ENCODE data around the gene SRBD1.

Gene SRBD1

DNA sequence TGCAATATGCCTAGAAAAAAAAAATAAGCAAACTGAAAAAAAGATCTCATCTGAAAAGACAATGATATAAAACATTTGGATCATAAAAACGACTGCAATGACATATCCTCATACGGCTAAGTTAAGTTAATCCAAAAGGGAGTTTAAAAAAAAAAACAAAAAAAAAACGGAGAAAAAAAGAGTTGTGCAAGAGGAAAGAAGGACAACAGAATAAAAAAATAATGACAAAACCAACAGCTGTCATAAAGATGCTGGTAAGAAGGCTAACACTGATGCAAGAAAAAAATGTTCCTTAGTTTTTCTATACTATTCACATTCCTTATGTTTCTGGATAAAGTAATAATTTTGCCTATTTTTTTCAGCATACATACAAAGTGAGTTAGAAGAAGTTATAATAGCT is 192.5 kb downstream of the SRBD1 start:
- no peak for DNase-seq (ENCODE audit: low spot score)

DNA sequence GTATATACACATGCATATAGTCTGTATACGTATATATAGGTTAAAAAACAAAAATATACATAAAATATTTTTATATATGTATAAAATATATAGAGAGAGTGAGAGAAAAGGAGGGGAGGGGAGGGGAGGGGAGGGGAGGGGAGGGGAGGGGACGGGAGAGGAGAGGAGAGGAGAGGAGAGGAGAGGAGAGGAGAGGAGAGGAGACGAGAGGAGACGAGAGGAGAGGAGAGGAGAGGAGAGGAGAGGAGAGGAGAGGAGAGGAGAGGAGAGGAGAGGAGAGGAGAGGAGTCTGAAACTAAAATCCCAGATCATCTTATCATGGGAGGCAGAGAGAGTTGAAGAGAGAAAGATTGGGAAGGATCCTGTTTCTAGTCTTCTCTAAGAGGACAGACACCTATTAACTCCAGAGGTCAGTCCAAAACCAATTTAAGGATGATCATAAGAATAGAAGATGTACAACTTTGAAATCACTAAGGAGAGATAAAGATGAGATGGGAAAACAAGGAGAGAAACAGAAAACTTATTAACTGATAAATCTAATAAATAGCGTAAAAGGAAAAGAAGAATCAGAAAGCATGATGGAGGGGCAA is 195.4 kb downstream of the SRBD1 start:
- no peak for DNase-seq (ENCODE audit: low spot score)

DNA sequence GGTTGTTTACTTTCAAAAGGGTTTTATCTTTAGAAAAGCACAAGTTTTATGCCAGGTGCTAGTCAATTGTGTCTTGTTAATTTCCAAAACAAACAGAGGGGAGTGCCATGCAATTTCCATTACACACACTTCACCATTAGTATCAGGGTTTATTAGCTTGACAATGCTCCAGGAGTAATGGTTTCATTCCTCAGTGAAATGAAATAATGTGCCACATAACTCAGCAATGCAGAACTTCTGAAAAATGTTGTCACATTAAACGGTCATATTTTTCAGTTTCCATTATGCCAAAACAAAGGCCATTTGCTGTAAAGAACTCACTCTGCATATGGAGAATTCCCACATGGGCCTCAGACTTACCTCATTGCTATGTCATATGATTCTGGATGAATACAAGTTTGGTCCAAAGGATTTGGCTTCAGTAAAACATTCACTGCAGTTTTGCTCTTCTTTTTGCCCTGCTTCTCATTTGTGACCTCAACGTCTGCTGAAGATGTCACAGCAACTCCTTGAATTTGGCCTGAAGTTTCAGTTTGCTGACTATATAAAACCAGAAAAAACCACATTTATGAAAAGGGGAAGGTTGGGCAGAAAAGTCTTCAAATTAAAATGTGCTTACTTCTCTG is 198.2 kb downstream of the SRBD1 start:
- no peak for DNase-seq (ENCODE audit: low spot score)

DNA sequence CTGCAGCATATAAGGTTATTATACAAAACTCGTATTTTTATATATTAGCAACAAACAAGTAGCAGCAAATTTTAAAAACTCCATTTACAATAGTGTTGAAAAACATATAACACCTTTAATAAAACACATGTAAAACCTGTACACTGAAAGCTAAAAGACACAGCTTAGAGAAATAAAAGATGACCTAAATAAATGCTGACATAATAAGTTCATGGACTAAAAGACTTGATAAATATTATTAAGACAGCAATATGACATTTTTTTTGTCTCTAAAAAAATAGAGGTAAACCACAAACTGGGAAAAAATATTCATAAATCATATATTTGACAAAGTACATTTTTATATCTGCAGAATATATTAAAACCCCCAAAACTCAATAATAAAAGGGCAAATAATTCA is 201.4 kb downstream of the SRBD1 start:
- DNase-seq (ENCODE audit: low spot score), result no peak

DNA sequence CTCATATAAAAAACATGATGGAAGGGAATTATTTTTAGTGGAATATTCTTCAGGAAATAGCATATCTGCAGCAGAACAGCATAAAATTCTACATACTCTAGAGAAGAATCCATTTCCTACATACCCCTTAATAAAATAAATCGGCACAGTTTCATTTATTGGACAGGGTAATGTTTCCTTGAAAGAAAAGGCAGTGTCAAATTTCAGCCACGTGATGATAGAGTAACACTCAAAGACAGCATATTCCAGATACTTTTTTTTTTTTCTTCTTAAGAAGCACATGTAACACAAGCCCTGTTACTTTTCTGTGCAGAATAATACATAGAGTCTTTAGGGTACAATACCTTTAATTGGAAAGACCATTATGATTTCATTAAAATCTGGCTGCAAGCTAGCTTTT is 204.4 kb downstream of the SRBD1 start:
- DNase-seq (ENCODE audit: low spot score), result no peak

DNA sequence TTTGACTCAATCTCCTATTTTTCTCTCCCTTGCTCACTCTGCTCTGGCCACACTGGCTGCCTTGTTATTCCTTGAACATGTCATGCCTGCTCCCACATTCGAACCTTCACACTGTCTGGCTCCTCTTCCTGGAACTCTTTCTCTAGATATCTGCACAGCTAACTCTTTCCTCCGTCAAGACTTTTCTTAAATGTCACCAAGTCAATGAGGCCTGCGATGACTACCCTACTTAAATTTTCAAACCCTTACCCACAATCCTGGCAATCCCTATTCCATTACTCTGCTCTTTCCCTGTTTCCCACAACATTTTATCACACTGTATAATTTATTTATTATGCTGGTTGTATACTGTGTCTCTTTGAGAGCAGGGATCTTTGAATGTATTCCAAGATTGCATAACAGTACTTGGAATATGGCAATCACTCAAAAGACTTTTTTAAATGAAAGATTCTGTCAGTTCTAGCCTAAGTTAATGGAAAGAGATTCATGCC is 206.2 kb downstream of the SRBD1 start:
- no peak for DNase-seq (ENCODE audit: low spot score)

DNA sequence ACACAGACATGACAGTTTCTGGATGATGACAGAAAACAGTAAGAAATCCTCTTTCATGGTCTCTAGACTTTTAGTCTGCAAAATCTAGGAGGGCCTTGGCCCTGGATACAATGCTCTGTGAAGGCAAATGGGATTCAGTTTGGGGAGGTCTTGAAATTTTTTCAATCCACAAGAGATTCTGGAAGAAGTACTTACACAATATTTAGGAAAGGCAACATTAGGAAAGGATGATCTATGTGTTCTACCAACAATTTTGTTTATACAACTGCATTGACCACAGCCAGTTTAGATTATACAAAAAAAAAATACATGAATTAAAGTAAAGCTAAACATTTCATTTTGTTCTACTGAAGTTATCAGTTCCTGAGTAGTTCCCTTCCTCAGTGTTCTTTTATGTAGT is 208.0 kb downstream of the SRBD1 start:
- DNase-seq (ENCODE audit: low spot score), result no peak

DNA sequence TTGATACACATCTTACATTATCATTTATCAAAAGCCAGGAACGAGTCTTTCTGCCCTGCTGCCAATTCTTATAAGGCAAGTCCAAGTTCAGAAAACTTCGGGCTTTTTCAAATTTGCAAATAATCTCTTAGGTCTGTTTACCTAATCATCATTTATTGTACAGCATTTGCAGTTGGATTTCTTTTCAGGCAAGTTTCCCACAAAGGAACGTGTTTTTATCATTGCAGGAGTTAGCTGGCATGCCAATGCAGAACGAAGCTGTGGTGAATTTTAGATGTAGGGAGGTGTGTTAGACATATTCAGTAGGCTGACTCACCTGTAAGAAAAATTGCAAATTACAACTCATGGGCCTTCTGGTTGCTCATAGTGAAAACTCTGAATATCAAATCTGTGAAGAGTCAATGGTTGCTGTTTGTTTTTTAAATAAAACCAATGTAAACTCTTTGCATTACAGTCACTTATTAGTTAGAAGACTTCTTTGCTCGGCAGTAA is 209.6 kb downstream of the SRBD1 start:
- no peak for DNase-seq (ENCODE audit: low spot score)

DNA sequence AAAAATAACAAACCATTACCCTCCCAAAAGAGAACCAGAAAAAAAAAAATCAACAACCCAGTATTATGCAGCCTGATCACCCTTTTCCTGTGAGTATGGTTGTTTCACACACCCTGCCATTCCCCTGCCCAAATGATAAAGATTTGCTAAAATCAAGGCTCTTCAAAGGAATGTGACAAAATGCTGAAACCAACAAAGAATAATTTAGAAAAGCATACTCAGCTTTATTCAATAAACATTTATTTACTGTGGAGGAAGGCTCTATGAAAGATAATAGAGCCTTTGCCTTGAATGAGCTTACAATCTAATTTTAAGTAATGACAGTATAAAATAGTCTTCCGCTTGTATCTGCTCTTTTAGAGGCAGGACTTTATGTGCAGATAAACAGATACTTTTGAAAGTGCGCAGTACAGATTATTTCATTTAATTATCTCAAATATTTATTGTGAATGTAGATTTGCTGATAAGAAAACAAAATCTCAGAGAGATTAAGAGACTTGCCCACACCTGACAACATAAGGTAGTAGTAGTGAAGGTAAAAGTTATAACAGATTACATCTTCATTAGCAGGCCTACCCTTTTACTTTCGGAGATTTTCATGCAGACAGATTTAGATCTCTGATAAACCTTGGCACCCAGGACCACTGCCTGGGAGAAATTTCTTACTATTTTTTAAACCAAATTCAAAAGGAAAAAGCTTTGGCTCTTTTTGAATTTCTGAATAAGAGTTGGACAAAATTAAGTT is 211.9 kb downstream of the SRBD1 start:
- no peak for DNase-seq (ENCODE audit: low spot score)

DNA sequence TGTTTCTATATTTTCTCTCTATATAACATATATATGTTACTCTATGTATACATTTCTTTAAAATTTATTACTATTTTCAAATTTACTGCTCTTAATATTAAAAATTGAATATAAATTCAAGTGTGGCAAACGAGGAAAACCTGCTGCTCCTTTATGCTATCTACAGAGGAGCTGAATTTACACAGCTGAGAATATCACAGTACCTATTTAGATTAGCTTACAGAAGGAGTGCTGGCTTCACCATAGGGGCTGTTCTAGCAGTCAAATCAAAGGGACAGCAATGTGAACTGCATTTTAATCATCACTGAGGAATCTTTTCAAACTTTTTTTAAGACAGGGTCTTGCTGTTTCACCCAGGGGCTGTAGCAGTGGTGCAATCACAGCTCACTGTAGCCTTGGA is 213.8 kb downstream of the SRBD1 start:
- DNase-seq (ENCODE audit: low spot score), result no peak

DNA sequence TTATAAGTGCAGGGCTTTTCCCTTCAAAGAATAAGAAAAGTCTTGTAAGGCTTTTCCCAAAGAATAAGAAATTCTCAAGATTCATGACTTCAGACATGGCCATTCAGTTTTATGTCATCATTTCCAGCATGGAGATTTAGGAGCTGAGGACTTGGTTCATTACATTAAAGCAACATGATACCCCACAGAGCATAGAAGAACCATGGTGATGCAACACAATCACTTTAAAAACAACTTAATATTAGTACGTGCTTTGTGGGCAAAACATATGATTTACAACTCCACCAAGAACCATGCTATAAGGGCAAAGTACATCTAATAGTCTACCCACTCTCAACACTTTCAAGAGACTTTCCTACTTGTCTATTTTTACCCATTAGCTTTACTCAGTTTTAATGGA is 214.4 kb downstream of the SRBD1 start:
- DNase-seq (ENCODE audit: low spot score), result no peak

DNA sequence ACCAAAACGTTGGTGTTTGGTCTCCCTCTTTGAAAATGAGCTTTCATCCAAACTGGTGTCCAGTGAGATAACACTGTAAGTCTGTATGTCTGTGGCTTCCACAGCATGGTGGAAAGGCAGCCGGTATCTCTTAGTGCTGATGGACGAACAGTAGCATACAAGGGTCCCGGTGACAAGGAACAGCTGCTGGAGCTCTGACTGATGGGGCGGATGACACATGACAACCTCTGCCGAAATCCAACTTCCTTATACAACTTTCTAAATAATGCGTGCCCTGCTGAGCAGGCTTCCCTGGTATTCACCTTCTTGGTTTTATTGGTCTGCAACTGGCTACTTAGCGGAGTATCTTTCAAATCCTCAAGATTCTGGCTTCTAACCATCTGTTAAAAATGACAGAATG is 216.2 kb downstream of the SRBD1 start:
- no peak for DNase-seq (ENCODE audit: low spot score)

DNA sequence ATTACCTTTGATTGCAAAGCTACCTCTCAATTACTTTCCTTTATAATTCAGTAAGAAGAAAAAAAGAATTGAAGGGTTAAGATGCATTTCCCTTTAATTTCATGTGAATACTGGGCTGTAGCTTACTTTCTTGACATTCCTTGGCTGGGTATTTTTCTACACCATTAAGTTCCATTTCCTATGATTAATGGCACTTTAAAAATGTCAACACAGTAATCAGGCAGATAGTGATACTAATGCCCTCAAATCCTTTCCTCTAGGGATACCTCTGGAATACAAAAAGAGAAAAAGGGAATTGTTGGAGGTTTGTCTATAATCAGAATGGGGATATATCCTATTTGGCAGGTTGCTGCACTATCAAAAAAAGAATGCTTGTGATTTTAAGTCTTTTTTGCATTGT is 216.9 kb downstream of the SRBD1 start:
- no peak for DNase-seq (ENCODE audit: low spot score)

DNA sequence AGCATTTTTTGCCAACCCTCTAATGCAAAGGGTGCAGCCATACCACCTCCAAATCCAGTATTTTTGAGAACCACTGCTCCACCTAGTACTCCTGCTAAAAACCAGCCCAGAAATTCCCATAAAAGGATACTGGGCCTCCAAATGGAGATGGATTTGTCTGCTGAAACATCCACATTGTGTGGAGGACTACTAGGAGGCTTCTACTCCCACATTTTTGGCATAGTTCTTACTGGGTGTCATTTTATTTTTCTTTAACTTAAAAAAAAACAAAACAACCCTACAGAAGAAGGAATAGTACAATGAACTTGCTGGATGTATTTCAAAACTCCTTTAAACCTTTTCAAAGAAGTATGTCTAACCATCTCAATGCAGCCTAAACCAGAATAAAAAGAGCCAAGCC is 219.2 kb downstream of the SRBD1 start:
- DNase-seq (ENCODE audit: low spot score), result no peak

DNA sequence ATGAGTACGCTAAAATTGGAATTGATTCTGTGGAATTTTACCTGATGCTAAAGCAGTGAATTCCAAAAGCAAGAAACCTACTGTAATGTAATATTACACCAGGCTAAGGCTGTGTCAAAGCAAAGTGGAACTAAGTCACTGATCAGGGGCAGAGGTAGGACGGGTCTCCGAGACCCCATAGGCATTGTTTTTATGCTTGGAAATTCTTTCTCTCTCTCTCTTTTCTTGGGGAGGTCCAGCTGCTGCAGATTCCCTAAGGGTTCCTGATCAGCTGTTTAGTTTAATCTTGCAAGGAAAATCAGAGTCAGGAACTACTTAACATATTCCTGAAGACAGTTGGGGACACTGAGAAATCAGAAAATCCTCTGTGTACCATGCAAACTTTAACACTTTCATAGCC is 220.2 kb downstream of the SRBD1 start:
- no peak for DNase-seq (ENCODE audit: low spot score)

DNA sequence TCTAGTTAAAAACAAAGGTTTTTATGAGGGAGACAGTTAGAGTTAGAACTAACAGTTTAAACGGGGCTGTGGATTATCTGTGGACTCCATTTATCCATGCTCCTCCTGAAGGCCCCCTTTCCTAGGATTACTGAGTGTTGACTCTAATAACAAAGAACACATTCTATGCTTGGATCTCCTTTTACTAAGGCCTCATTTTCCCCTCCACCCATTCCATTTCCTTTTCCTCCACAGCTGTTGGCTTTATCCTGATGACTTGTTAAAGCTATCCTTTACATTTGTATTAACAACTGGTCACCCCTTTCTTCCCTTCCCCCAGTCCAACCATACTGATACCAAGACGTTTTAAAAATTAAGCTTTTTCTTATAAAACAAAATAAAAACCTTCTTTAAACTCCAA is 220.6 kb downstream of the SRBD1 start:
- no peak for DNase-seq (ENCODE audit: low spot score)

DNA sequence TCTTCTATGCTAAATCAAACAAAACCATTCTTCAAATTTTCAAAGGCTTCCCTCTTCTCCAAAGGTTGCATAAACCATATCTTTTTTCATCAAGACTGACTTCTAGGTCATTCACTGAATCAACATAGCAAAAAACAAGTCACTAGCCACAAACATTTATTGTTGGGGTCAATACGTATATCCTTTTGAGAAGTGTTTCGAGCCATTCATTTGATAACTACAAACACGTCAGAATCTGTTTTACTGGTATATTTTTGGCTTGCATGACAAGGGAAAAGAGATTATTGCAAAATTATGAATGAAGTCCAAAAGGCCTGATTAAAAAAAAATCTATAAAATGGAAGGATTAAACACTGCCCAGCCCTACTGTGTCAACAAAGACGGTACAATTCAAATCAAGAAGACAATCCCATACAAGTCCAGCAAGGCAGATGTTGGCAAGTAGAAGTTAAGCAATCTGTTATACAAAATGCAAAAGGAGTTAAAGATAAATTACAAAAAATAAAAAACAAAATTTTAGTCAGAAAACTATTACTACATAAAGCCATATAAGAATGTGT is 222.4 kb downstream of the SRBD1 start:
- no peak for DNase-seq (ENCODE audit: low spot score)

DNA sequence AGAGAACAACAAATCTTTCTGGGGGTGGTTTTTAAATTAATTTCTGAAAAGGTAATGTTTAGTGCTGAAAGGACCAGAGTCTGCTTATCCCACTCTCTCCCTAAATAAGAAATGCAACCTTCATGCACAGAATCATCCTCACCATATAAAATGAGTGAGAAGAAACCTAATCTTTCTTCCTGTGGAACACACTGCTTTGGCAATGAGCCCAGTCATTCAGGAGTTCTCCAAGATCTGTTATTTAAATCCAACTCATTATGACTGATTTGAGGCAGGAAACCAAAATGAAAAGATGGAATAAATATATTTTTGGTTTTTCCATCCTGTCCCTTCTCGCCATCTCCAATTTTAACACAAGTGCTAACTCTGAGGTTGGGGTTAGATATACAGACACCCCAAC is 228.3 kb downstream of the SRBD1 start:
- no peak for DNase-seq (ENCODE audit: low spot score)

DNA sequence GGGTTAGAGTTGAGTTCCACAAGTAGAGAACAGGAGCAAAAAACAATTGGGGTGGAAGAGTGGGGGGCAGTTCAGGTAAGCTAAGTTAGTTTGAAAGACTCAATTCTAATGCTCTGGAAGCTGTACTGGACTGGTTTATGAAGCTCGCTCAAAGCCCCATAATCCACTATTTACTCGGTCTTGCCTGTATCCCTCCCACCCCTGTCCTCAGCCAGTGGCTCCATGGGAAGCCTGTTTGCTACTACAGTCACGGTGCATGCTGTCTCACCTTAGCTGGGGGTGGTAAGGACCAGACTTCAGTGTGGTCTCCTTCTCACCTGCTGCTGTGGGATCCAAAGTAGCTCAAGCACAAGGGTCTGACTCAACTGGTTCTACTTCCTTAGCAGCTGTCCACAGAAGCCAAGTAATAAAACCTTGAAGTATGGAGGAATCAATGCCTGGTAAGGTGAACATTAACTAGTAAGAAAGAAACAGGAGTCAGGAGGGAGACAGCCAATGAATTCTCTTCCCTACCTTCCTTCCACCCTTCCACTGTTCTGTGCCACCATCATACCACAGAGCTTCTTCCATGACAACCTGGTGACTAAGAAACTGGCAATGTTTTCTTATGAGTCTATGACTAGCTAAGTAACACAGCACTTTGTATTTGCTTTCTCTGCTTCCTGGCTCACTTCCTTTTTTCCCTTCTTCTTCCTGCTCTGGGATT is 230.8 kb downstream of the SRBD1 start:
- DNase-seq (ENCODE audit: low spot score), result no peak

DNA sequence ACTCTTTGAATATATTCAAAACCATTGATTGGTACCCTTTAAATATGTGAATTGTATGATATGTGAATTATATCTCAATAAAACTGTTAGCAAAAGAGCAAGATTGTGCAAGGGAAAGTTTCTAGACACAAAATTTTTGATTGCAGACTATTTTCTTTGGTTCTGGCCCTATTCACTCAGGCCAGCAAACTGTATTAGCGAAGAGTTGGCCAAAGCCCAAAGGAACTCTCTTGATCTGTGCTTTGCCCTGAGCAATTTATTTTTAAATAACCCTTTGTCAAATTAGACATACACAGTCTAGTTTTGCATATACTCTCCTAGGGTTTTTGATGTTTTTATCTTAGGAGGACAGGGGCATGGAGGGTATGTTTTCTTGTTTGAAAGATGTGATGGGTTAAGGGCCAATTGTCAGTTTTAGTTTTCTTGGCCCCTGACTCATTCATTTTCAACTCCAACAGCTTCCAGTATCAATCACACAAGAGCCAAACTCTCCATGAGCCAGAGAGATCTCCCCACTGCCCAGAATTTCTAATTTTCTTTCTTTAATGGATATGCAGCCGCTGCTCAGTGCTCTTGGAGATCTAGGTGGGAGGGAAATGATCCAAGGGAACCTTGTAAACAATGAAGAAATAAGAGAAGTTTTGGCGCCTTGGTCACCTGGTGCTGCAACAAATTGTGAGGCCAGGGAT is 231.5 kb downstream of the SRBD1 start:
- DNase-seq (ENCODE audit: low spot score), result no peak

DNA sequence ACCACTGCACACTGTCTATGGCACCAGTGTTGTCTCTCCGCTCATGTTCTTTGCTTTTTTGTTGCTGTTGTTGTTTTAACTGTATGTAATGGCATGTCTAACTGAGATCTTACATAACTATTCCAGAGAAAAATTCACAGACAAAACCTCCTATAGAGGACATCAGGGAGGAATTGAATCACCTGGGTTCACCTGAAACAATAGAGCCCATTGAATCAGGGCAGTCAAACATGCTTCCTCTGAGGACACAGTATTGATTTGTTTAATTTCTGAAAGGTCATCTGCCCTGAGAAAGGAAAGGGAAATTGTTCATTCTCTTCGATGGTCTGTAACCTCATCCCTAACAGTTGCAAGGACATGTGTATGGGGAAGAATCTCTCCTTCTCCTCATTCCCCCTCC is 237.5 kb downstream of the SRBD1 start:
- DNase-seq (ENCODE audit: low spot score), result no peak

DNA sequence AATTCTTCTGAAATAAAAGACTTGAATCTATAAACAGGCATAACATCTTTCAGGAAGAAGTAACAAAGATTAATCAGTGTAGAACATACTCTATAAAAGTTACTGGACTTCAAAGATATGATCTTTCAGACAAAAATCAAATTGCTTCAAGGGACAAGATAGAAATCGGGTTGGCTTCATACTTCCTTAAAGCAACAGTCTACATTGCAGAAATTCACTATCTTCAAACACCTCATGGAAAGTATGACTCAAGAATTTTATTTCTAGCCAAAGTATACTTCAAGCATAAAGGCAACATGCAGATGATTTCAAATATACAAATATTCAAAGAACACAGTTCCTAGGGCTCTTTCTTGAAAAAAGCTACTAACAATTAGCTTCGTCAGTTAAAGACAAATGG is 240.7 kb downstream of the SRBD1 start:
- no peak for DNase-seq (ENCODE audit: low spot score)
